ENCODE measurements around the gene MTFR2. TPM values are rescaled to one million over a fixed set of nuclear protein-coding genes. Genes with fewer than 3 reads are reported as not detected.

The MTFR2 gene
- polyA plus RNA-seq, 2 of the 4 experiments (the other 2 are of a cell fraction), result 11.8 to 20.1 TPM

DNA sequence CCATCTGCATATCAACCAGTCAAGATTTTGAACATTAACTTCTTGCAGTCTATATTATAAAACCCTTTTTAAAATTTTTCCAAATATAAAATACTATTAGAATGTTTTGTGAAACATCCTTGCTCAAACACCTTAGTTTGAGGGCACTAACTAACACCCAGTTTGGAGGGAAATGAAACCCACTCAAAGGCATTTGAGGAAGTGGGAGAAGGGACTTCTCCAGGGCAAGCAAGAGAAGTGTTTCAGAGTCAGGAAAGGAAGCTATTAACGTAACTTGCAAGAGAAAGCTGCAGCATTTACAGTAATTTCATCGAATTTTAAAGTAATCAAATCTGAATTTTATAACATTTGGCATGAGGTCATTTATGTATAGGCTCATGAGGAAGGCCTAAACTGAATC is 21.3 kb downstream of the MTFR2 start:
- no peak overlapping the region for H3K4me2 ChIP-seq
- H3K4me1 ChIP-seq, result peaks cover 22% of the 10 kb centered on the region
- H3K27ac ChIP-seq, result peak overlapping the region in 1 of 2 experiments; percentile 93; a peak in 1 of 6 replicates
- TF ChIP-seq CHD2 (IDR thresholded peaks at IDR 0.05; ENCODE audit: low read length, partially characterized antibody) (no peak), RFX5 (IDR thresholded peaks at IDR 0.05) (no peak), SMC3 (IDR thresholded peaks at IDR 0.05) (no peak), ZNF302 (CRISPR knock-in tag; IDR thresholded peaks at IDR 0.05) (no peak), ZSCAN20 (CRISPR knock-in tag; IDR thresholded peaks at IDR 0.05) (no peak), GATA3 (IDR thresholded peaks at IDR 0.05; ENCODE audit: borderline replicate concordance) (no peak), HMGXB4 (CRISPR knock-in tag; IDR thresholded peaks at IDR 0.05; ENCODE audit: borderline replicate concordance) (no peak), PBX3 (IDR thresholded peaks at IDR 0.05) (no peak), USF2 (IDR thresholded peaks at IDR 0.05) (no peak)
- TF ChIP-seq, protein P1, sequence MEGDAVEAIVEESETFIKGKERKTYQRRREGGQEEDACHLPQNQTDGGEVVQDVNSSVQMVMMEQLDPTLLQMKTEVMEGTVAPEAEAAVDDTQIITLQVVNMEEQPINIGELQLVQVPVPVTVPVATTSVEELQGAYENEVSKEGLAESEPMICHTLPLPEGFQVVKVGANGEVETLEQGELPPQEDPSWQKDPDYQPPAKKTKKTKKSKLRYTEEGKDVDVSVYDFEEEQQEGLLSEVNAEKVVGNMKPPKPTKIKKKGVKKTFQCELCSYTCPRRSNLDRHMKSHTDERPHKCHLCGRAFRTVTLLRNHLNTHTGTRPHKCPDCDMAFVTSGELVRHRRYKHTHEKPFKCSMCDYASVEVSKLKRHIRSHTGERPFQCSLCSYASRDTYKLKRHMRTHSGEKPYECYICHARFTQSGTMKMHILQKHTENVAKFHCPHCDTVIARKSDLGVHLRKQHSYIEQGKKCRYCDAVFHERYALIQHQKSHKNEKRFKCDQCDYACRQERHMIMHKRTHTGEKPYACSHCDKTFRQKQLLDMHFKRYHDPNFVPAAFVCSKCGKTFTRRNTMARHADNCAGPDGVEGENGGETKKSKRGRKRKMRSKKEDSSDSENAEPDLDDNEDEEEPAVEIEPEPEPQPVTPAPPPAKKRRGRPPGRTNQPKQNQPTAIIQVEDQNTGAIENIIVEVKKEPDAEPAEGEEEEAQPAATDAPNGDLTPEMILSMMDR (IDR thresholded peaks at IDR 0.05), result no peak
- no peak overlapping the region for H3K4me3 ChIP-seq
- no peak for DNase-seq (ENCODE audit: low read depth in 1 of 2, low spot score in 1 of 2)
- H3K9me3 ChIP-seq, result peaks cover 5% of the 10 kb centered on the region; the same call in 2 of the 3 replicates
- WGBS (ENCODE audit: missing lambda C conversion rate), result 88% methylated on average over 2 of the region's 2 CpGs
- ChIA-PET CTCF (no interaction called here), POLR2A (no interaction called here)
- no peak for ATAC-seq
- no peak for FAIRE-seq

GRCh38 chr6:136226674-136227377 is 23.3 kb downstream of the MTFR2 start:
- 82% methylated on average over 4 of the region's 4 CpGs for WGBS (ENCODE audit: missing lambda C conversion rate)
- POLR2A ChIA-PET, result interaction anchor here (0.6 to 1.1 kb wide), 2 partner anchors 171 to 212 kb away, joined by 3 read pairs; no protein-coding TSS in a partner anchor

More at GRCh38 chr6:136226674-136227377, 23.3 kb downstream of the MTFR2 start:
- no peak for TF ChIP-seq SREBF2 (IDR thresholded peaks at IDR 0.05)
- TF ChIP-seq KDM5A (IDR thresholded peaks at IDR 0.05), result no peak
- TF ChIP-seq MAFK (IDR thresholded peaks at IDR 0.05; ENCODE audit: partially characterized antibody), result no peak
- TF ChIP-seq EHMT2 (IDR thresholded peaks at IDR 0.05; ENCODE audit: low read depth), result no peak
- no peak for TF ChIP-seq JUNB (IDR thresholded peaks at IDR 0.05)
- no peak for TF ChIP-seq RFX5 (IDR thresholded peaks at IDR 0.05)
- no peak for TF ChIP-seq EHF (CRISPR knock-in tag; IDR thresholded peaks at IDR 0.05)
- no peak for TF ChIP-seq RCOR1 (IDR thresholded peaks at IDR 0.05; ENCODE audit: low read depth, low read length)
- TF ChIP-seq TFCP2L1 (CRISPR knock-in tag; IDR thresholded peaks at IDR 0.05), result no peak
- TF ChIP-seq EP300 (IDR thresholded peaks at IDR 0.05), result no peak
- TF ChIP-seq, protein P2, sequence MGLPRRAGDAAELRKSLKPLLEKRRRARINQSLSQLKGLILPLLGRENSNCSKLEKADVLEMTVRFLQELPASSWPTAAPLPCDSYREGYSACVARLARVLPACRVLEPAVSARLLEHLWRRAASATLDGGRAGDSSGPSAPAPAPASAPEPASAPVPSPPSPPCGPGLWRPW (IDR thresholded peaks at IDR 0.05), result no peak
- TF ChIP-seq NFE2L2 (conservative IDR thresholded peaks at IDR 0.05; ENCODE audit: low read length), result no peak
- no peak for TF ChIP-seq RARB (CRISPR knock-in tag; IDR thresholded peaks at IDR 0.05)
- no peak for FAIRE-seq
- peaks cover 5% of the 10 kb centered on the region; the same call in 2 of the 3 replicates for H3K9me3 ChIP-seq
- no peak for DNase-seq (ENCODE audit: low read depth in 1 of 2, low spot score in 1 of 2)
- no peak overlapping the region for H3K4me3 ChIP-seq
- H3K4me1 ChIP-seq, result peaks cover 22% of the 10 kb centered on the region
- peak; percentile 48 to 69; a peak in 3 of 6 replicates for ATAC-seq
- peak overlapping the region; percentile 64 for H3K4me2 ChIP-seq
- CTCF ChIA-PET, result interaction anchor here (0.6 to 3.5 kb wide), 64 partner anchors 9 to 804 kb away, joined by 3 to 50 read pairs (median 4); partner anchors contain the start of genes AHI1 and MAP7
- H3K27ac ChIP-seq, result peak overlapping the region; percentile 87 to 93
